Small intestine (tissue), 7 donors: ENCODE data around the gene NRSN1. TPM values are rescaled to one million over a fixed set of nuclear protein-coding genes. Genes with fewer than 3 reads are reported as not detected.
A peak's percentile ranks its signal among the peaks of the same experiment; 100 is the strongest.
"Not testable (repeated sequence)": the region's sequence is repeated elsewhere in the genome, so short reads cannot be mapped to it uniquely, and the experiment has no call there.

ENCODE experiments used
- DNase-seq, 2 donors: peaks; one replicate each; pipeline versions ENCODE4 v3.0.0 to v3.0.0-alpha.2; 2013
- FAIRE-seq: peaks from 2 replicates; lab custom pipeline; 2012; peaks lifted over from hg19 to GRCh38; lab: Jason Lieb, UNC
- H3K27ac ChIP-seq, 3 donors: one replicate each; pipeline ENCODE4 v1.5.1; 2013; ENCODE audit warnings: low read length in 2 of 3, mild to moderate bottlenecking in 2 of 3, control low read depth in 1 of 3, inconsistent platforms in 1 of 3, low read depth in 1 of 3, moderate library complexity in 1 of 3
- H3K27me3 ChIP-seq, 3 donors: one replicate each; pipeline ENCODE4 v1.6.1; 2013; ENCODE audit warnings: low read length in 3 of 3, inconsistent platforms in 1 of 3; ENCODE audit not compliant: control insufficient read depth in 3 of 3, insufficient read depth in 3 of 3
- H3K36me3 ChIP-seq, 3 donors: one replicate each; pipeline ENCODE4 v1.6.1; 2013; ENCODE audit warnings: low read length in 3 of 3, inconsistent platforms in 1 of 3, low read depth in 1 of 3, mild to moderate bottlenecking in 1 of 3, moderate library complexity in 1 of 3; ENCODE audit not compliant: control insufficient read depth in 3 of 3, insufficient read depth in 2 of 3
- H3K4me1 ChIP-seq, 3 donors: one replicate each; pipeline ENCODE4 v1.6.1; 2013; ENCODE audit warnings: low read length in 2 of 3, inconsistent platforms in 1 of 3, low read depth in 1 of 3, mild to moderate bottlenecking in 1 of 3, moderate library complexity in 1 of 3; ENCODE audit not compliant: control insufficient read depth in 3 of 3, insufficient read depth in 2 of 3
- H3K4me3 ChIP-seq, 3 donors: one replicate each; pipeline ENCODE4 v1.5.1; 2013; ENCODE audit warnings: low read length in 3 of 3, control low read depth in 1 of 3, inconsistent platforms in 1 of 3, low read depth in 1 of 3, mild to moderate bottlenecking in 1 of 3, moderate library complexity in 1 of 3
- H3K9me3 ChIP-seq, 2 donors: one replicate each; pipeline ENCODE4 v1.6.1; 2013; ENCODE audit warnings: low read depth in 1 of 2, low read length in 1 of 2; ENCODE audit not compliant: control insufficient read depth in 2 of 2, insufficient read depth in 1 of 2
- WGBS, 3 donors: extraction: QIAGEN DNeasy Blood & Tissue Kit; methylation state at CpG; one replicate each; pipeline ENCODE4 v1.1.7; 2013; 5-methylcytosine and 5-hydroxymethylcytosine counted together
- polyA plus RNA-seq, 4 donors: library from polyadenylated mRNA; stranded (reverse) in 3 of 4; unstranded in 1 of 4; fragments of 200-250 nt in 3 of 4; fragments of 120-200 nt in 1 of 4; gene quantifications; one replicate each; pipeline versions ENCODE4 v1.2.1 to v1.2.3, GENCODE V29; 2013
- donor health status: healthy with polysubstance abuse.
- donor health status: control.
- donor health status: control.
- donor health status: Bipolar disorder and iron deficiency.
- donor health status: healthy.

The NRSN1 gene
- polyA plus RNA-seq, 4 donors, result 0.53 to 2.4 TPM; not detected in 2

GRCh38 chr6:24122139-24122538 lies 3.9 kb upstream of the NRSN1 start:
- Histone ChIP-seq H3K36me3 (no peaks in the 10 kb centered on the region), H3K27me3 (peaks cover 0 to 4% (median 3%) of the 10 kb centered on the region in 3 donors), H3K27ac (no peak overlapping the region), H3K4me1 (no peaks in the 10 kb centered on the region), H3K9me3 (no peaks in the 10 kb centered on the region), H3K4me3 (no peak overlapping the region)
- 66 to 76% (median 73%) methylated on average over 7 of the region's 7 CpGs for WGBS, 3 donors
- FAIRE-seq (no peak), DNase-seq (no peak)

GRCh38 chr6:24126586-24127192 lies 674 bp downstream of the NRSN1 start:
- H3K27ac ChIP-seq, result no peak overlapping the region
- FAIRE-seq (no peak), DNase-seq (peak; percentile 19 to 82)
- no peaks in the 10 kb centered on the region for H3K4me1 ChIP-seq
- peak overlapping the region in 1 of 3 donors; percentile 20 for H3K4me3 ChIP-seq
- H3K36me3 ChIP-seq, result no peaks in the 10 kb centered on the region
- no peaks in the 10 kb centered on the region for H3K9me3 ChIP-seq
- H3K27me3 ChIP-seq, result peaks cover 0 to 4% (median 3%) of the 10 kb centered on the region in 3 donors
- 2 to 6% (median 6%) methylated on average over 6 of the region's 6 CpGs for WGBS, 3 donors

GRCh38 chr6:24127316-24127715 lies 1.3 kb downstream of the NRSN1 start:
- no peak for FAIRE-seq

GRCh38 chr6:24131751-24132150 lies 5.7 kb downstream of the NRSN1 start:
- WGBS, 3 donors, result 66 to 69% (median 68%) methylated on average over 2 of the region's 2 CpGs
- no peaks in the 10 kb centered on the region for H3K27me3 ChIP-seq
- no peaks in the 10 kb centered on the region for H3K9me3 ChIP-seq
- H3K36me3 ChIP-seq, result no peaks in the 10 kb centered on the region
- H3K4me1 ChIP-seq, result no peaks in the 10 kb centered on the region
- no peak overlapping the region for H3K4me3 ChIP-seq
- H3K27ac ChIP-seq, result no peak overlapping the region
- no peak for DNase-seq
- FAIRE-seq, result no peak

More at GRCh38 chr6:24127316-24127715, 1.3 kb downstream of the NRSN1 start:
- Histone ChIP-seq H3K9me3 (no peaks in the 10 kb centered on the region), H3K36me3 (no peaks in the 10 kb centered on the region), H3K27ac (no peak overlapping the region), H3K4me1 (no peaks in the 10 kb centered on the region), H3K4me3 (no peak overlapping the region), H3K27me3 (peaks cover 0 to 4% (median 3%) of the 10 kb centered on the region in 3 donors)
- WGBS, 3 donors, result 75 to 79% (median 77%) methylated on average over 2 of the region's 2 CpGs
- DNase-seq, result no peak

- H3K4me1 ChIP-seq, result no peaks in the 10 kb centered on the region
- DNase-seq, result no peak
- H3K4me3 ChIP-seq, result no peak overlapping the region
- FAIRE-seq, result no peak
- no peaks in the 10 kb centered on the region for H3K36me3 ChIP-seq
- whole genome bisulfite sequencing, 3 donors, result 58 to 73% (median 66%) methylated on average over 2 of the region's 2 CpGs
- H3K27ac ChIP-seq, result no peak overlapping the region
- H3K9me3 ChIP-seq, result no peaks in the 10 kb centered on the region
- H3K27me3 ChIP-seq, result no peaks in the 10 kb centered on the region
Observed at GRCh38 chr6:24139080-24139479, 13.1 kb downstream of the NRSN1 start.

GRCh38 chr6:24139639-24140038 lies 13.6 kb downstream of the NRSN1 start:
- Histone ChIP-seq H3K36me3 (no peaks in the 10 kb centered on the region), H3K4me3 (no peak overlapping the region), H3K27ac (no peak overlapping the region), H3K27me3 (no peaks in the 10 kb centered on the region), H3K9me3 (no peaks in the 10 kb centered on the region), H3K4me1 (no peaks in the 10 kb centered on the region)
- no peak for DNase-seq
- 65 to 69% (median 67%) methylated on average over 2 of the region's 2 CpGs for WGBS, 3 donors
- FAIRE-seq, result no peak

GRCh38 chr6:24140591-24140990 lies 14.6 kb downstream of the NRSN1 start:
- H3K27me3 ChIP-seq, result no peaks in the 10 kb centered on the region
- DNase-seq (no peak), FAIRE-seq (no peak)
- no peaks in the 10 kb centered on the region for H3K9me3 ChIP-seq
- no peak overlapping the region for H3K4me3 ChIP-seq
- no peaks in the 10 kb centered on the region for H3K4me1 ChIP-seq
- no peaks in the 10 kb centered on the region for H3K36me3 ChIP-seq
- H3K27ac ChIP-seq, result no peak overlapping the region
- WGBS, 3 donors, result 77 to 89% (median 87%) methylated on average over 13 of the region's 13 CpGs

GRCh38 chr6:24142733-24143132 lies 16.7 kb downstream of the NRSN1 start:
- not testable (repeated sequence) for DNase-seq, H3K4me1 ChIP-seq, H3K27ac ChIP-seq, H3K4me3 ChIP-seq, H3K36me3 ChIP-seq, H3K27me3 ChIP-seq, H3K9me3 ChIP-seq, FAIRE-seq
- 90 to 95% (median 93%) methylated on average over 8 of the region's 8 CpGs for WGBS, 3 donors

- H3K4me1 ChIP-seq, result no peaks in the 10 kb centered on the region
- DNase-seq (no peak), FAIRE-seq (no peak)
- H3K27ac ChIP-seq, result no peak overlapping the region
- no peak overlapping the region for H3K4me3 ChIP-seq
- WGBS, 3 donors, result 68 to 74% (median 71%) methylated on average over 9 of the region's 9 CpGs
- no peaks in the 10 kb centered on the region for H3K36me3 ChIP-seq
- no peaks in the 10 kb centered on the region for H3K9me3 ChIP-seq
- no peaks in the 10 kb centered on the region for H3K27me3 ChIP-seq
Observed at GRCh38 chr6:24145690-24146131, 19.7 kb downstream of the NRSN1 start.
